GM18870 (cell line): ENCODE data around the gene SLC16A11.

Source experiments
- ATAC-seq: cut with Tn5 transposase; IDR thresholded peaks from one replicate; pipeline ENCODE4 v1.9.1; 2021; ENCODE audit warnings: moderate library complexity; ENCODE audit not compliant: unreplicated experiment

Gene SLC16A11

GRCh38 chr17:7027335-7027734 is 16.6 kb downstream of the SLC16A11 start:
- ATAC-seq, result no peak

- ATAC-seq, result no peak
Observed at GRCh38 chr17:7026471-7027115, 17.3 kb downstream of the SLC16A11 start.

- ATAC-seq, result no peak
Observed at GRCh38 chr17:7025245-7025644, 18.6 kb downstream of the SLC16A11 start.

- no peak for ATAC-seq
Observed at GRCh38 chr17:7024402-7024785, 19.5 kb downstream of the SLC16A11 start.

GRCh38 chr17:7023576-7024401 is 20.1 kb downstream of the SLC16A11 start:
- ATAC-seq, result no peak

GRCh38 chr17:7022781-7023571 is 20.9 kb downstream of the SLC16A11 start, which contains the start of gene BCL6B:
Gene BCL6B, plus strand, starts transcription at chr17:7023050. Its CDS starts 622 bp downstream, at chr17:7023672.
- ATAC-seq, result no peak

- ATAC-seq, result no peak
Observed at GRCh38 chr17:7021993-7022778, 21.7 kb downstream of the SLC16A11 start.

- ATAC-seq, result no peak
Observed at GRCh38 chr17:7020894-7021664, 22.8 kb downstream of the SLC16A11 start.

- ATAC-seq, result no peak
Observed at GRCh38 chr17:7019839-7020519, 23.9 kb downstream of the SLC16A11 start.

GRCh38 chr17:7019367-7019766 is 24.5 kb downstream of the SLC16A11 start:
- no peak for ATAC-seq

- ATAC-seq, result no peak
Observed at GRCh38 chr17:7018331-7018964, 25.4 kb downstream of the SLC16A11 start.

GRCh38 chr17:7017827-7018200 is 26.1 kb downstream of the SLC16A11 start:
- ATAC-seq, result no peak

- ATAC-seq, result no peak
Observed at GRCh38 chr17:7016886-7017826, 26.7 kb downstream of the SLC16A11 start.

- ATAC-seq, result no peak
Observed at GRCh38 chr17:7016418-7016817, 27.5 kb downstream of the SLC16A11 start.

GRCh38 chr17:7014995-7015958 is 28.6 kb downstream of the SLC16A11 start:
- peak; percentile 25 for ATAC-seq

GRCh38 chr17:7014261-7014994 is 29.5 kb downstream of the SLC16A11 start:
- peak; percentile 64 for ATAC-seq
